ENCODE results near the gene IL31RA.

- TF ChIP-seq EZH2 (optimal IDR thresholded peaks at IDR 0.05; ENCODE audit: low read depth, low read length): no peak
- no peak for TF ChIP-seq CTCF (IDR thresholded peaks at IDR 0.05; ENCODE audit: low read length)
These were observed 45.1 kb downstream of the IL31RA start for GRCh38 chr5:55896238-55896637.

Data from MM.1S (cell line).